Measurements from ENCODE around the gene AUTS2. TPM values are rescaled to one million over a fixed set of nuclear protein-coding genes. Genes with fewer than 3 reads are reported as not detected.

AUTS2 gene
- total RNA-seq, 1 donor from 2014 or later = 56.0 TPM

GRCh38 chr7:70539617-70540016 lies 941.3 kb downstream of the AUTS2 start:
- Histone ChIP-seq H3K4me3 (no peak overlapping the region), H3K27ac (no peak overlapping the region), H3K9me3 (no peaks in the 10 kb centered on the region), H3K4me1 (no peaks in the 10 kb centered on the region), H3K27me3 (no peaks in the 10 kb centered on the region), H3K36me3 (no peaks in the 10 kb centered on the region)
- TF ChIP-seq CTCF (IDR thresholded peaks at IDR 0.05) = no peak
- intact Hi-C loops (cut with DNase I) = no loop called here
- ATAC-seq (no peak), DNase-seq (no peak)

DNA sequence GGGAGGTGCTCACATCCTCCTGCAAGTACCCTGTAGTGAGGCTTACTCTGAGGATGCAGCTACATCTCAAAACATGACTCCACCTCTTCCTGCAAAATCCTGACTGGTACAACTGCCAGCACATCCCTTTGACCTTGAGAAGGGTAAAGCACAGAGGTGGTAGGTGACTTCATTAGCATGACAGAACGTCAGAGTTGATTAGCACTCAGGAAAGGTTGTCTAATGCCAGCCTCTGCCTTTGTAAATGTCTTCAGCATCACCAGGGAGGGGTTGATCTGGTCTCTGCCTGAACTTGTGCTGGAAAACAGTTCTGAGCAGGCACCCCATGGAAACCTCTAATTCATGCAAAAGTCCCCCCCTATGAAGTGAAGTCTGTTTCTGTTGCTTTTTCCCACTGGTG lies 942.4 kb downstream of the AUTS2 start:
- intact Hi-C loops (cut with DNase I) = no loop called here
- Histone ChIP-seq H3K36me3 (no peaks in the 10 kb centered on the region), H3K27ac (no peak overlapping the region), H3K9me3 (no peaks in the 10 kb centered on the region), H3K4me1 (no peaks in the 10 kb centered on the region), H3K27me3 (no peaks in the 10 kb centered on the region), H3K4me3 (no peak overlapping the region)
- ATAC-seq (no peak), DNase-seq (no peak)
- no peak for TF ChIP-seq CTCF (IDR thresholded peaks at IDR 0.05)

DNA sequence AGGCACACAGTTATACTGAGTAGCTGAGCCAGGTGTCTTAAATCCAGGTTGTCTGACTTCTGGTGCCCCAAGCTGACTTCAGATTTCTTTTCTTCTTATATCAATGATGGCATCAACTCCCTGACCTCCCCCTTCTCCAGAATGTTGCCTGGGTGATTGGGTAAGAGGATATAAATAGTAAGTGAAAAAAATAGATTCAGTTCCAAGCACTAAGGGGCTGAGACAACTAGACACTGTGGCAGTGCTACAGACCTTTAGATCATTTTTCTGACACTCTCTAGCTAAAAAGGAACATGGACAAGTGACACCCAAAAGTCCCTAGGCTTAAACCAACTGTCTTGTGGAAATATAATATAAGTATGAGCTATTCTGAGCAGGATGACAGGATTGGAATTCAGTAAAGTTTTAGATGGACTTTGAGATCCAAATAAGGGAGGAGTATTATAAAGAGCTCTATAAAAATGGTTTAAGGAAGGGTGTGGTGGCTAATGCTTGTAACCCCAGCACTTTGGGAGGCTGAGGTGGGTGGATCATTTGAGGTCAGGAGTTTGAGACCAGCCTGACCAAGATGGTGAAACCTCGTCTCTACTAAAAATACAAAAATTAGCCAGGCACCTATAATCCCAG lies 944.6 kb downstream of the AUTS2 start:
- no peak for TF ChIP-seq CTCF (IDR thresholded peaks at IDR 0.05)
- H3K36me3 ChIP-seq = no peaks in the 10 kb centered on the region
- no peak for ATAC-seq
- no peaks in the 10 kb centered on the region for H3K4me1 ChIP-seq
- H3K27me3 ChIP-seq = no peaks in the 10 kb centered on the region
- no peak overlapping the region for H3K4me3 ChIP-seq
- H3K27ac ChIP-seq = no peak overlapping the region
- intact Hi-C loops (cut with DNase I) = no loop called here
- DNase-seq = no peak
- no peaks in the 10 kb centered on the region for H3K9me3 ChIP-seq

DNA sequence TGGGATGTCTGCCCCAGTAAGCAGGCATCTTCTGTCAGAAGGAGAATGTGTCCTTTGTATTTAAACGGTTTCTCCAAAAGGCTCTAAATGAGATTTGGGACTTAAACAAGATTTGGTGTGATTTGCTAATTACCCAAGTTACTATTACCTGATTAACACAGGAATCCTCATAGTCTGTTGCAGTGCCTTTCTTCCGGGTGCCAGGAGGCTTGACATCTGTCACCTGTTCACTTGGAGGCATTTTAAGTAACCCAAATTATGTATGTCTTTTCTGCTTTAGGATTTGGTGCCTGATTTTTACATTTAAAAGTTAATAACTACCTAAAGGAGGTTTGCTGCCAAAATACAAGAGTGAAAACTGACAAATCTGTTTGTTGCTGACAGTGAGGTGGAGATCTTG lies 945.7 kb downstream of the AUTS2 start:
- Histone ChIP-seq H3K4me3 (no peak overlapping the region), H3K27ac (no peak overlapping the region), H3K9me3 (no peaks in the 10 kb centered on the region), H3K4me1 (no peaks in the 10 kb centered on the region), H3K36me3 (no peaks in the 10 kb centered on the region), H3K27me3 (no peaks in the 10 kb centered on the region)
- TF ChIP-seq CTCF (IDR thresholded peaks at IDR 0.05) = no peak
- no peak for DNase-seq
- no peak for ATAC-seq
- intact Hi-C loops (cut with DNase I) = no loop called here

DNA sequence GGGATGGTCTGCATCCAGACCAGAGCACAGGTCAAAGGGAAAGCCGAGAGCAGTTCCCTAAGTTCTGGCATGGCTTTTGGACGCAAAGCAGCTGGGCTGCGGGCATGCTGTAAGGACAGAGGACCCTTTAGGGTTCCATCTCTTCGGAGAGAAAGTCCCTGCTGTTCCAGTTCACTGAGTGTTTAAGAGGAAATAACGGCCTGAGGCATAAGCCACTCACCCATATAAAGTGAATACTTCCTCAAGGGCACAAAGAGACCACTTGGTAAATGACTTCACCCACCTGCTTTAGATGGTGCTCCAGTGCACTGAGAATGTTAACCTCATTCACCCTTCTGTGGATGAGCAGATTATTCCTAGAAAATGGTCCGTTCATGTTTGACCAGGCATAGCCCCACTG lies 946.9 kb downstream of the AUTS2 start:
- H3K4me3 ChIP-seq = no peak overlapping the region

More for the DNA sequence above, 946.9 kb downstream of the AUTS2 start:
- Histone ChIP-seq H3K27me3 (no peaks in the 10 kb centered on the region), H3K27ac (no peak overlapping the region), H3K36me3 (no peaks in the 10 kb centered on the region), H3K4me1 (no peaks in the 10 kb centered on the region), H3K9me3 (no peaks in the 10 kb centered on the region)
- no peak for DNase-seq
- no peak for ATAC-seq
- intact Hi-C loops (cut with DNase I) = no loop called here
- TF ChIP-seq CTCF (IDR thresholded peaks at IDR 0.05) = no peak
